ENCODE results near the gene PDX1.

DNA sequence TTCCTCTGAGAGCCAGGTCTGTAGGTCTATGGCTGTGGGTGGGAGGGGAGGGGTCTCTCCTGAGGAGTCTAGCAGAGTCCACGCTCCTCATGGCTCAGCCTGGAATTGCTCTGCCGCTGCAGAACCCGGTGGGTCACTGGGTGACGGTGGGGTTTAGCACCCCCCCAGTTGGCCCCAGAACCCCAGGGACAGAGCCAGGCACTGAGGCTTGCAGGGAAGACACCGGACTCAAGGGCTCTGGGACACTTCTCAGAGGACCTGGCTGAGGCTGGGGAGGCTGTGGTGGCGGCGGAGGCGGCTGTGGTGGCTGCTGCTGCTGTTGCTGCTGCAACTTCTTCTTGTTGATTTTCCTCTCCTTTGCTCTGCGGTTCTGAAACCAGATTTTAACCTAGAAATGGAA, 43.2 kb downstream of the PDX1 start:
- TF ChIP-seq, protein P1, sequence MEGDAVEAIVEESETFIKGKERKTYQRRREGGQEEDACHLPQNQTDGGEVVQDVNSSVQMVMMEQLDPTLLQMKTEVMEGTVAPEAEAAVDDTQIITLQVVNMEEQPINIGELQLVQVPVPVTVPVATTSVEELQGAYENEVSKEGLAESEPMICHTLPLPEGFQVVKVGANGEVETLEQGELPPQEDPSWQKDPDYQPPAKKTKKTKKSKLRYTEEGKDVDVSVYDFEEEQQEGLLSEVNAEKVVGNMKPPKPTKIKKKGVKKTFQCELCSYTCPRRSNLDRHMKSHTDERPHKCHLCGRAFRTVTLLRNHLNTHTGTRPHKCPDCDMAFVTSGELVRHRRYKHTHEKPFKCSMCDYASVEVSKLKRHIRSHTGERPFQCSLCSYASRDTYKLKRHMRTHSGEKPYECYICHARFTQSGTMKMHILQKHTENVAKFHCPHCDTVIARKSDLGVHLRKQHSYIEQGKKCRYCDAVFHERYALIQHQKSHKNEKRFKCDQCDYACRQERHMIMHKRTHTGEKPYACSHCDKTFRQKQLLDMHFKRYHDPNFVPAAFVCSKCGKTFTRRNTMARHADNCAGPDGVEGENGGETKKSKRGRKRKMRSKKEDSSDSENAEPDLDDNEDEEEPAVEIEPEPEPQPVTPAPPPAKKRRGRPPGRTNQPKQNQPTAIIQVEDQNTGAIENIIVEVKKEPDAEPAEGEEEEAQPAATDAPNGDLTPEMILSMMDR (IDR thresholded peaks at IDR 0.05): no peak
- no peak for TF ChIP-seq POLR2A (IDR thresholded peaks at IDR 0.05)
